GM21576 (cell line): ENCODE results near the gene TBC1D22A.

Experiments
- ATAC-seq: cut with Tn5 transposase; IDR thresholded peaks from one replicate; pipeline ENCODE4 v1.9.1; 2021; ENCODE audit warnings: mild to moderate bottlenecking, moderate library complexity; ENCODE audit not compliant: unreplicated experiment

The TBC1D22A gene

GRCh38 chr22:46922037-46922436, 159.6 kb downstream of the TBC1D22A start:
- no peak for ATAC-seq

GRCh38 chr22:46923394-46923793, 160.9 kb downstream of the TBC1D22A start:
- no peak for ATAC-seq

- no peak for ATAC-seq
Measured at GRCh38 chr22:46925818-46926217, 163.4 kb downstream of the TBC1D22A start.

- no peak for ATAC-seq
Measured at GRCh38 chr22:46929046-46929709, 166.7 kb downstream of the TBC1D22A start.

- no peak for ATAC-seq
Measured at GRCh38 chr22:46929710-46930204, 167.3 kb downstream of the TBC1D22A start.

- ATAC-seq, result no peak
Measured at GRCh38 chr22:46931414-46931813, 169.0 kb downstream of the TBC1D22A start.

- no peak for ATAC-seq
Measured at GRCh38 chr22:46931881-46932280, 169.4 kb downstream of the TBC1D22A start.

GRCh38 chr22:46933040-46933930, 170.8 kb downstream of the TBC1D22A start:
- no peak for ATAC-seq

GRCh38 chr22:46934172-46934745, 171.8 kb downstream of the TBC1D22A start:
- no peak for ATAC-seq

GRCh38 chr22:46934746-46935491, 172.5 kb downstream of the TBC1D22A start:
- no peak for ATAC-seq

- no peak for ATAC-seq
Measured at GRCh38 chr22:46935506-46936377, 173.3 kb downstream of the TBC1D22A start.

- no peak for ATAC-seq
Measured at GRCh38 chr22:46936378-46936903, 174.0 kb downstream of the TBC1D22A start.

- ATAC-seq, result no peak
Measured at GRCh38 chr22:46937185-46937584, 174.7 kb downstream of the TBC1D22A start.

- ATAC-seq, result no peak
Measured at GRCh38 chr22:46937939-46938338, 175.5 kb downstream of the TBC1D22A start.

GRCh38 chr22:46941968-46942798, 179.7 kb downstream of the TBC1D22A start:
- no peak for ATAC-seq

- ATAC-seq, result no peak
Measured at GRCh38 chr22:46942799-46943785, 180.6 kb downstream of the TBC1D22A start.

GRCh38 chr22:46945481-46945880, 183.0 kb downstream of the TBC1D22A start:
- ATAC-seq, result no peak
